ENCODE measurements around the gene ZNF746.

The ZNF746 gene

DNA sequence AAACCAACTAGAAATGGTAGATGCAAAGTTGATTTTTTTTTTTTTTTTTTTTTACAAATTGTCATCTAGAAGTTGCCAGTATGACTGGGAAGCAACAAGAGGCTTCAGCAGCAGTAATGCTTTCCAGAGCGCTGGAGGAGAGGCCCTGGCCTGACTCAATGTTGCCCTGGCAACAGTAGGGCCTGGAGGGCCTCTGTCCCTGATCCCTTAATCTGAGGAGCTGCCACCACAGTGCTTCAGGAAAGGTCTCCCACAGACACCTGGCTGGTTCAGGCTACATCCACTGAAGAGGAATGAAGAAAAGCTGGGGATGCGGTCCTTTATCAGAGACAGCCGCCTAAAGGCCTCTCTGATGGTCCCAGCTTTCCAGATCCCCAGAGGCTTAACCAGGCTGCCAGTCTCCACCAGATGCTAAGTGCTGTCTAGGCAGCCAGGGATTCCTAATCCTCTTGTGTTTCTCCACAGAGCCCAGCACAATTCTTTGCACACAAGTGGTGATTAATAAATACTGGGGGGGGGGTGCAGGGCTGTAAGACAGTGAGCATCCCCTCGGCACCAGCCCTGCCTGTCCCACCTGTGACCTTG, 70.4 kb downstream of the ZNF746 start:
- DNase-seq (ENCODE audit: low read depth): no peak

DNA sequence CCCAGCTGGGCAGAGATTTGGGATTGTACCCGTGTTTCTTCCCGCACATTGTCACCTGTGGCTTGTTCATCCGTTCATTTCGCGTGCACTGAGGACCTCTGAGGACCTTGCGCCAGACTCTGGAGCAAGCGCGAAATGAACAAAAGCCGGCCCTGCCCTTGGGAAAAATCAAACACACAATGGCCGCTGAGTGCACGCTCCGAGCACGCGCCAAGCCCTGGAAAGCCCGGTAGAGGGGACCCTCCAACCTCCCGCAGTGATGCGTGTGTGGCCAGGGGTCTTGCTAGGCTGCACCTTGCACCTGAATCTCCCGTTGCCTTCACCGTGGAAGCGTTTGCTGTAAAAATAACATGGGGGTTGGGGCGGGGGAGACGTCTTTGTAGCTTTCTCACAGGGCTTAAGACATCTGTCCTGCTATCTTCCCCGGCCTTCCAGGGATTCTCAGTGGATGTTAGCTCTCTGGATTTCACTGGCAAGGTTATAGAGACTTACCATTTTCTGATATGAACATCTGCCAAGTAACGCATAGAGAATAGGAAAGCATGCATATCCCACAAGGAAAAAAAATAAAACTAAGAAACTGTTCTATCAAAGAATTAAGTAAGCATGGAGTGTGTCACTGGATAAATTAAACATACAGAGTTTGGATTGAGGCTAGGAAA, 74.0 kb downstream of the ZNF746 start:
- DNase-seq (ENCODE audit: low read depth): no peak

DNA sequence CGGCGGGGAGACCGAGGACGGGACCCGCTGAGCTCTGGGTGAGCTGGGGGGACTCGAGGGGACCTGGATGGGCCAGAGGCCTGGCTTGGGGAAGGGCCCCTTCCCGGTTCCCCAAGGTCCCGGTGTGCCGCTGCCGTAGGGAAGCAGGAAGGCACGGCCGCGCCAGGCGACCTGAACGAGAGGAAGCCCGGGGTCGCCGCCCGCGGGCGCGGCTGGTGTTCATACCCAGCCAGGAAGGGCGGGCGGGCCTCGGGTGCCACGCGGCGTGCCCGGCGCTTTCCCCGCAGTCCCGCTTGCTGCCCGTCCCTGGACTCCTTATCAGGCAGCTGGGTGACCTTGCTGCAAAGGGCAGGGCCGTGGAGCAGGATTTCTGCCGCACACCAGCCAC, 74.7 kb downstream of the ZNF746 start:
- peak; percentile 9 for DNase-seq (ENCODE audit: low read depth)

All from T follicular helper cell (primary cell).